SK-N-SH treated with all-trans-retinoic acid at 6 μM for 48 hours (cell line): ENCODE data around the gene STX3.

Source experiments
- ATAC-seq: fragments of 200-7000 bp; cut with Tn5 transposase; 3 replicates; pipeline ENCODE4 v1.9.1; 2020; ENCODE audit warnings: mild to moderate bottlenecking, moderate library complexity
- ARNTL ChIP-seq: fragments of 450-650 bp; formaldehyde crosslinking; IDR thresholded peaks from 2 replicates; pipeline ENCODE4 v1.5.0; 2020; ENCODE audit warnings: low read depth, mild to moderate bottlenecking, moderate library complexity, borderline replicate concordance
- BACH2 ChIP-seq: fragments of 250-450 bp; sonication (Bioruptor Pico); IDR thresholded peaks from 2 replicates; pipeline ENCODE4 v1.9.0; 2021; ENCODE audit warnings: mild to moderate bottlenecking, borderline replicate concordance
- CREB5 ChIP-seq: fragments of 250-450 bp; sonication (Bioruptor Pico); IDR thresholded peaks from 2 replicates; pipeline ENCODE4 v1.5.1; 2020; ENCODE audit warnings: low read depth, mild to moderate bottlenecking, moderate library complexity
- CSDC2 ChIP-seq: fragments of 250-450 bp; sonication (Bioruptor Pico); IDR thresholded peaks from 2 replicates; pipeline ENCODE4 v1.5.0; 2020; ENCODE audit warnings: mild to moderate bottlenecking, moderate library complexity
- CSRNP3 ChIP-seq: fragments of 250-450 bp; sonication (Bioruptor Pico); IDR thresholded peaks from 2 replicates; pipeline ENCODE4 v1.5.1; 2021; ENCODE audit warnings: mild to moderate bottlenecking, moderate library complexity
- ESRRG ChIP-seq: fragments of 250-450 bp; sonication (Bioruptor Pico); IDR thresholded peaks from 2 replicates; pipeline ENCODE4 v1.6.1; 2021; ENCODE audit warnings: mild to moderate bottlenecking
- GLIS3 ChIP-seq: fragments of 250-450 bp; sonication (Bioruptor Pico); IDR thresholded peaks from 2 replicates; pipeline ENCODE4 v1.5.0; 2020; ENCODE audit warnings: mild to moderate bottlenecking, moderate library complexity
- ISL1 ChIP-seq: fragments of 250-450 bp; sonication (Bioruptor Pico); IDR thresholded peaks from 2 replicates; pipeline ENCODE4 v2.1.2; 2022; ENCODE audit warnings: mild to moderate bottlenecking, moderate library complexity
- OSR1 ChIP-seq: fragments of 250-450 bp; sonication (Bioruptor Pico); IDR thresholded peaks from 2 replicates; pipeline ENCODE4 v1.8.0; 2022; ENCODE audit warnings: moderate library complexity, mild to moderate bottlenecking, inconsistent platforms
- PATZ1 ChIP-seq: fragments of 250-450 bp; sonication (Bioruptor Pico); IDR thresholded peaks from 2 replicates; pipeline ENCODE4 v1.8.0; 2020; ENCODE audit warnings: mild to moderate bottlenecking, moderate library complexity, borderline replicate concordance
- POU6F1 ChIP-seq: fragments of 250-450 bp; sonication (Bioruptor Pico); IDR thresholded peaks from 2 replicates; pipeline ENCODE4 v1.8.0; 2021; ENCODE audit warnings: low read depth, mild to moderate bottlenecking, moderate library complexity, borderline replicate concordance
- PPARA ChIP-seq: fragments of 250-450 bp; sonication (Bioruptor Pico); IDR thresholded peaks from 2 replicates; pipeline ENCODE4 v1.5.0; 2020; ENCODE audit warnings: mild to moderate bottlenecking, borderline replicate concordance
- RARB ChIP-seq: fragments of 250-450 bp; sonication (Bioruptor Pico); IDR thresholded peaks from 2 replicates; pipeline ENCODE4 v1.8.0; 2021; ENCODE audit warnings: mild to moderate bottlenecking, moderate library complexity
- SNAI2 ChIP-seq: fragments of 250-450 bp; sonication (Bioruptor Pico); IDR thresholded peaks from 2 replicates; pipeline ENCODE4 v1.5.0; 2020; ENCODE audit warnings: mild to moderate bottlenecking, moderate library complexity
- TCF4 ChIP-seq: fragments of 250-450 bp; sonication (Bioruptor Pico); IDR thresholded peaks from 2 replicates; pipeline ENCODE4 v1.8.0; 2021; ENCODE audit warnings: mild to moderate bottlenecking, moderate library complexity, borderline replicate concordance
- TOX ChIP-seq: fragments of 250-450 bp; sonication (Bioruptor Pico); IDR thresholded peaks from 2 replicates; pipeline ENCODE4 v1.8.0; 2021; ENCODE audit warnings: mild to moderate bottlenecking, moderate library complexity, borderline replicate concordance
- ZFP3 ChIP-seq: fragments of 250-450 bp; sonication (Bioruptor Pico); IDR thresholded peaks from 2 replicates; pipeline ENCODE4 v1.5.0; 2020; ENCODE audit warnings: mild to moderate bottlenecking, moderate library complexity
- ZFP30 ChIP-seq: fragments of 450-650 bp; formaldehyde crosslinking; IDR thresholded peaks from 2 replicates; pipeline ENCODE4 v1.5.0; 2022; ENCODE audit warnings: mild to moderate bottlenecking, moderate library complexity
- ZNF565 ChIP-seq: fragments of 450-650 bp; formaldehyde crosslinking; conservative IDR thresholded peaks from 2 replicates; pipeline ENCODE4 v1.5.0; 2020; ENCODE audit warnings: low read depth, mild to moderate bottlenecking, moderate library complexity
- ZNF70 ChIP-seq: fragments of 450-650 bp; formaldehyde crosslinking; IDR thresholded peaks from 2 replicates; pipeline ENCODE4 v1.5.0; 2020; ENCODE audit warnings: mild to moderate bottlenecking, moderate library complexity
- ZNF8 ChIP-seq: fragments of 450-650 bp; formaldehyde crosslinking; IDR thresholded peaks from 2 replicates; pipeline ENCODE4 v1.5.0; 2020; ENCODE audit warnings: mild to moderate bottlenecking, moderate library complexity

Gene STX3

GRCh38 chr11:59802639-59803176, 47.5 kb downstream of the STX3 start:
- peak; percentile 88 for ATAC-seq
- TF ChIP-seq ZNF8 (CRISPR knock-in tag) (no peak), ISL1 (CRISPR knock-in tag) (no peak), ZFP30 (CRISPR knock-in tag) (no peak), CREB5 (no peak), PPARA (CRISPR knock-in tag) (no peak), CSDC2 (CRISPR knock-in tag) (no peak), GLIS3 (no peak)

- no peak for ATAC-seq
- TF ChIP-seq GLIS3 (no peak), ZNF8 (CRISPR knock-in tag) (no peak), PPARA (CRISPR knock-in tag) (no peak), PATZ1 (CRISPR knock-in tag) (no peak), ARNTL (CRISPR knock-in tag) (no peak), POU6F1 (no peak), TCF4 (CRISPR knock-in tag) (no peak)
These were observed 48.9 kb downstream of the STX3 start for GRCh38 chr11:59804061-59804460.

GRCh38 chr11:59807047-59807610, 52.0 kb downstream of the STX3 start:
- TF ChIP-seq SNAI2 (CRISPR knock-in tag) (no peak), ZNF8 (CRISPR knock-in tag) (no peak), ZFP3 (CRISPR knock-in tag) (no peak), ZNF565 (CRISPR knock-in tag) (no peak), ZNF70 (CRISPR knock-in tag) (no peak), TOX (CRISPR knock-in tag) (no peak), GLIS3 (no peak), PATZ1 (CRISPR knock-in tag) (no peak), BACH2 (CRISPR knock-in tag) (no peak), CSRNP3 (CRISPR knock-in tag) (no peak), ISL1 (CRISPR knock-in tag) (no peak), ZFP30 (CRISPR knock-in tag) (no peak), ESRRG (no peak), RARB (CRISPR knock-in tag) (no peak), TCF4 (CRISPR knock-in tag) (no peak), POU6F1 (no peak), OSR1 (CRISPR knock-in tag) (no peak), CREB5 (no peak), PPARA (CRISPR knock-in tag) (no peak), CSDC2 (CRISPR knock-in tag) (no peak)
- no peak for ATAC-seq
